Fibroblast of gingiva (primary cell): ENCODE results near the gene SHROOM3.
"Not testable (repeated sequence)": the region's sequence is repeated elsewhere in the genome, so short reads cannot be mapped to it uniquely, and the experiment has no call there.

ENCODE experiments used
- DNase-seq: peaks from one replicate; pipeline ENCODE4 v3.0.0-alpha.2; 2011; ENCODE audit warnings: low read depth

The SHROOM3 gene

GRCh38 chr4:76723924-76724323 is 288.9 kb downstream of the SHROOM3 start:
- DNase-seq = peak; percentile 73

- DNase-seq = no peak
Observed at GRCh38 chr4:76725039-76725438, 290.0 kb downstream of the SHROOM3 start.

GRCh38 chr4:76726176-76726575 is 291.1 kb downstream of the SHROOM3 start:
- no peak for DNase-seq

- no peak for DNase-seq
Observed at GRCh38 chr4:76726631-76727030, 291.6 kb downstream of the SHROOM3 start.

DNA sequence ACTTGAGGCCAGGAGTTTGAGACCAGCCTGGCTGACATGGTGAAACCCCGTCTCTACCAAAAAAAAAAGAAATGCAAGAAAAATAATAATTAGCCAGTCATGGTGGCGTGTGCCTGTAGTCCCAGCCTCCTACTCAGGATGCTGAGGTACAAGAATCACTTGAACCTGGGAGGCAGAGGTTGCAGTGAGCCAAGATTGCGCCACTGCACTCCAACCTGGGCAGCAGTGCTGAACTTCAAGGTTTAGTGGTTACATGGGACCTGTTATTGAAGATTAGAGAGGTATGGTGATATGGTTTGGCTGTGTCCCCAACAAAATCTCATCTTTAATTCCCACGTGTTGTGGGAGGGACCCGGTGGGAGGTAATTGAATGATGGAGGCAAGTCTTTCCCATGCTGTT is 292.9 kb downstream of the SHROOM3 start:
- DNase-seq = not testable (repeated sequence)

- DNase-seq = no peak
Observed at GRCh38 chr4:76729460-76729859, 294.4 kb downstream of the SHROOM3 start.

DNA sequence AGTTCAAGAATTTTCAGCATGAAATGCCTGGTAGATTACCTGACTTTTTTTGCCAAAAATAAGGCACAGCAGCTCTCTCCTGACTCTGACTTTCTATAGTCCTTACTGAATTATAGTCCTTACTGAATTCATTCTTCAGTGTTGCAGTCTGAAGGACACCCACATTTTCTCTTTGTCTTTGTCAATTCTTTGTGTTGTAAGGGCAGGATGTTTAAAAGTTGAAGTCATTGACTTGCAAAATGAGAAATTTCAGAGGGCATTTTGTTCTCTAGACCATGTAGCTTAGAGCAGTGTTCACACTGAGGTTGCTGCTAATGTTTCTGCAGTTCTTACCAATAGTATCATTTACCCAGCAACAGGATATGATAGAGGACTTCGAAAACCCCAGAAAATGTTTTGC is 295.0 kb downstream of the SHROOM3 start:
- peak; percentile 58 for DNase-seq

GRCh38 chr4:76732246-76732645 is 297.2 kb downstream of the SHROOM3 start:
- DNase-seq = no peak

DNA sequence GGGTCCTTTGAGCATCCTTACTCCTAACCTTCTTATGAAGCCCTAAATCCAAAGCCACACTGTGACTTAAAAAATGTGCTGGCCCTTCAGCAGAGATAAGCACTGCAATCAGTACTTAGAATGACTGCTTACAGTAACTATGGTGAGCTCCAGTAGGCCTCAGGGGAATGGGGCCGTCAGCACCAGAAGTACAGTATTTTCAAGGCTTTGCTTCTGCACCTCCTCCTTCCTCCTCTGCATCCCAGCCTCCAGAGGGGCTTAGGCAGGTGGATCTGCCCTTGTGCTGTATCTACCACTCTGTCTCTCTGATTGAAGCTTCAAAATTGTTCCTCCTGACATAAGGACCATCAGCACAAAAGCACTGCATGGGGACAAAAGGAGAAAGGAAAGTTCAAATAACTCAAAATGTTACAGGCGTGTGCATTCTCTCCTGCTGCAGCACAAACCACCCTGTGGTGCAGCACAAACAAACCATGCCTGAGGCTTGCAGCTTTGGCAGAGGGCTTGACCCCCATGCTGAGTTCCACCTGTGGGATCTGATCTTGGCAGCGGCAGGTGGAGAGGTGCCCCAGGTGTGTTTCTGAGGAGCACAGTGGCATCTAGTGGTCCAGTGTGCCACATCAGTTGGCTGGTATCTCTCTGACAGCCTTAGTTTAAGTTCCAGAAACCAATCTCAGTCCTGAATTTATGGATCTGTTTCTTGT is 298.2 kb downstream of the SHROOM3 start:
- no peak for DNase-seq

DNA sequence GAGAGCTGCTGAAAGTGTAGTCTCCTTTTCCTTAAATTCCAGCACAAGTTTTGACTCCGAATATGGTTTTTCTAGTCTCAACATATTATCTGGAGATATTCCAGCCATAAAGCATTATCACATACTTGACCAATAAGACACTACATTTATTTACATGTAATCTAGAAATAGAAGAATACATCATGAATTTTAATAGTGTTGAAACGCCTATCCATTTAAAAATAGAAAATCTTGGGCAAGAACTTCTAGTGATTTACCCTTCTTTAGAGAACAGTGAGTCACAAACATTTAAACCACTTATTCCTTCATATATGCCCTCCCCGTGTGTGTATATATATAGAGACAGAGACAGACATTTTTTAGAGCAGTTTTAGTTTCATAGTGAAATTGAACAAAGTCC is 301.4 kb downstream of the SHROOM3 start:
- DNase-seq = peak; percentile 80

DNA sequence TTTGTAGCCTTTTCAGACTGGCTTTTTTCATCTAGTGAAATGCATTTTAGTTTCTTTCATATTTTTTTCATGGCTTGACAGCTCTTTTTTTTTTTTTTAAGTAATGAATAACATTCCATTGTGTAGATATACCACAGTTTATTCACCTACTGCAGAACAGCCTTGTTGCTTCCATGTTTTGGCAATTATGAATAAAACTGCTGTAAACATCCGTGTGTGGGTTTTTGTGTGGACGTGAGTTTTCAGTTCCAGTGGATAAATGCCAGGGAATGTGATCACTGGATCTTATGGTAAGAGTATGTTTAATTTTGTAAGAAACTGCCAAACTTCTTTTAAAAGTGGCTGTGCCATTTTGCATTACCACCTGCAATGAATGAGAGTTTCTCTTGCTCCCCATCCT is 302.2 kb downstream of the SHROOM3 start:
- no peak for DNase-seq

GRCh38 chr4:76737771-76738085 is 302.7 kb downstream of the SHROOM3 start:
- no peak for DNase-seq

GRCh38 chr4:76738086-76738931 is 303.3 kb downstream of the SHROOM3 start:
- peak; percentile 92 for DNase-seq

- no peak for DNase-seq
Observed at GRCh38 chr4:76740192-76740591, 305.2 kb downstream of the SHROOM3 start.

DNA sequence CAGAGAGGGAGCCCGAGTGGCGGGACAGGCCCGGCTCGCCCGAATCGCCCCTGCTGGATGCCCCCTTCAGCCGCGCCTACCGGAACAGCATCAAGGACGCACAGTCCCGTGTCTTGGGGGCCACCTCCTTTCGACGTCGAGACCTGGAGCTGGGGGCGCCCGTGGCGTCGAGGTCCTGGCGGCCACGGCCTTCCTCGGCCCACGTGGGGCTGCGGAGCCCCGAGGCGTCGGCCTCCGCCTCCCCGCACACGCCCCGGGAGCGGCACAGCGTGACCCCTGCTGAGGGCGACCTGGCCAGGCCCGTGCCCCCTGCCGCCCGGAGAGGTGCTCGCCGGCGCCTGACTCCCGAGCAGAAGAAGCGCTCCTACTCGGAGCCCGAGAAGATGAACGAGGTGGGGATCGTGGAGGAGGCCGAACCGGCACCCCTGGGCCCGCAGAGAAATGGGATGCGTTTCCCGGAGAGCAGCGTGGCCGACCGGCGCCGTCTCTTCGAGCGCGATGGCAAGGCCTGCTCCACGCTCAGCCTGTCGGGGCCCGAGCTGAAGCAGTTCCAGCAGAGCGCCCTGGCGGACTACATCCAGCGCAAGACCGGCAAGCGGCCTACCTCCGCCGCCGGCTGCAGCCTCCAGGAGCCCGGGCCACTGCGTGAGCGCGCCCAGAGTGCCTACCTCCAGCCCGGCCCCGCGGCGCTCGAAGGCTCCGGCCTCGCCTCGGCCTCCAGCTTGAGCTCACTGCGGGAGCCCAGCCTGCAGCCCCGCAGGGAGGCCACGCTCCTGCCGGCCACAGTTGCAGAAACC is 306.0 kb downstream of the SHROOM3 start:
- DNase-seq = no peak

DNA sequence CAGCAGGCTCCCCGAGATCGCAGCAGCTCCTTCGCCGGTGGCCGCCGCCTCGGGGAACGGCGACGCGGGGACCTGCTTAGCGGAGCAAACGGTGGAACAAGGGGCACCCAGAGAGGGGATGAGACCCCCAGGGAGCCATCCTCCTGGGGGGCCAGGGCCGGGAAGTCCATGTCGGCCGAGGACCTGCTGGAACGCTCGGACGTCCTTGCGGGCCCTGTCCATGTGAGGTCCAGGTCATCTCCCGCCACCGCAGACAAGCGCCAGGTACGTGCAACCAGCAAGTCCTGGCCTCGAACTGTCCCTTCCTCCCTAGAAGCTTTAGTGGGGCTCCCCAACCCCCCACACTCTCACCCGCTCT is 306.6 kb downstream of the SHROOM3 start:
- DNase-seq = no peak

DNA sequence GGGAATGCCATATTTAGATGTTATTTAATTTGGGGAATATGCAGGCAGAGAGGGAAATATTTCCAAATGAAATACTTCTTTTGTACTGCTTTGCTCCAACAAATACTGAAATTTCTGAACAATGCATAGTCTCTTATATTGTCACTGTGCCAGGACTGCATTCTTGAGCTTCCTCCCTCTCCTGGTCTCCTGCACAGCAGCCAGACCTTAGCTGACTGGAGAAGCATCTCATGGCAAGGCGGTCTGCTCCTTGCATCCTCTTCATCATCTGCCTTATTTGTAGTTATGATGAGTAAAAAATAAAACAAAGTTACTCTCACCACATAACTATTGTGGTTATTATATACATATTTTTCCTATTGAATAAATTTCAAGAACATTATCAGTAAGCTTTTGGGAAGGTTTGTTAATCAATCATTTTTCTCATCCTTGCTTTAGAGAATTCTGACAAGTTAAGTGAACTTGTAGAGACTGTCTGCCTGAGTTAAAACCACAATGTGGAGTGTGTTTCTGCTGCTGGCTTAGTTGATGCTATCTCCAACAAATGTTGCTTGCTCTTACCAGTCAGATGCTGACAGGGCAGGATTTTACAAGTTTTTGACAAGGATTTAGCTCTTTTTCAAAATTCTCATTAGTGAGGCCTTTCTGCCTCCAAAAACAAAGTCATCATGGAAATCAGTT is 309.4 kb downstream of the SHROOM3 start:
- DNase-seq = peak; percentile 27

DNA sequence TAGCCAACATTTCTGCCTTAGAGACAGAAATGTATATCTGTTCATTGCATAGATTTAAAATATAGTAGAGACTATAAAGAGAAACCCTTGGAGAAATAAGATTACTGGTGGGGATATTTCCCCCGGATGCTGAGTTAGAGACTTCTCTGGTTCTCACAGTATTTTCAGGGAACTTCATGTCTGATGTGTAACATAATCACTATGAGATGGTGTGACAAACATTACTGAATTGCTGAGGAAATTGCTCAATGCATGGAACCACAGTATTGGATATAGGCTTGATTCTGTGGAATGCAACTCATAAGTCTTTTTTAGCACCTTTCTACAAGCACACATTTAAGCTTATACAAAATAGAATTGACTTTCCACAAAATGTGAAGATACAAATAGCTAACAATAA is 310.2 kb downstream of the SHROOM3 start:
- peak; percentile 52 for DNase-seq

DNA sequence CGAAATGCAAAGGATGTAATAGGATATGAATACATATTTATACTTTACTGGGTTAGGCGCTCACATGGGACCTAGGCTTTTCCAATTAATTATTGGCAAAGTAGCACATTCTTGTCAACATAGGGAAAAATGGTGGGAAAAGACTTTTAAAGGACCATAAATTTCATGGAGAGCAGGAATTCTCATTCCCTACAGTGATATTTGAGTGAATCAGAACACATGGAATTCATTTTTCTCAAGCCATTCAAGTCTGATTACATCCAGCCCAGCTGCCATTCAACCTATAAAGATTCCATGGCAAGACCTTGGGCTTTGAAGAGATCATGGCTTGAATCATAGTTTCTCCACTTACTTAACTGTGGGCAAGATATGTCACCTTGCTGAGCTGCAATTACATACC is 312.5 kb downstream of the SHROOM3 start:
- no peak for DNase-seq

DNA sequence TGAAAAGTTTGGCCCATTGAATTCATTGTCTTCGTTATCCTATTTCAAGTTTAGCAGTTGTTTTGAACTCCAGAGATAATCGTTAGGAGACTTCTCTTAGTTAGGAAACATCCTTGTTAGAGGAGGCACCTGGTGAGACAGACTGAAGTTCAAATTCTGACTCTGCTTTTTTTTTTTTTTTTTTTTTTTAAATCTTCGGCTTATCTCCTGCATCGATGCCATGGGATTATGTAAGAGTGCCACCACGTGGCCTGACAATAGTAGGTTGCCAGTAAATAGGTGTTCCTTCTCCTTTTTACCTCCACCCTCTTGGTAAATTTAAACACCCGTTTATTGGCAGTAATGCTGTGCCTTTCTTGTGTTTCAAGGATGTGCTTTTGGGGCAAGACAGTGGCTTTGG is 313.6 kb downstream of the SHROOM3 start:
- DNase-seq = no peak

- no peak for DNase-seq
Observed at GRCh38 chr4:76749355-76749754, 314.3 kb downstream of the SHROOM3 start.

GRCh38 chr4:76750716-76751115 is 315.7 kb downstream of the SHROOM3 start:
- no peak for DNase-seq
